ENCODE measurements around the gene WDFY3. TPM values are rescaled to one million over a fixed set of nuclear protein-coding genes. Genes with fewer than 3 reads are reported as not detected.

WDFY3 gene
- total RNA-seq, 1 donor from 2014 or later: 0.04 TPM

DNA sequence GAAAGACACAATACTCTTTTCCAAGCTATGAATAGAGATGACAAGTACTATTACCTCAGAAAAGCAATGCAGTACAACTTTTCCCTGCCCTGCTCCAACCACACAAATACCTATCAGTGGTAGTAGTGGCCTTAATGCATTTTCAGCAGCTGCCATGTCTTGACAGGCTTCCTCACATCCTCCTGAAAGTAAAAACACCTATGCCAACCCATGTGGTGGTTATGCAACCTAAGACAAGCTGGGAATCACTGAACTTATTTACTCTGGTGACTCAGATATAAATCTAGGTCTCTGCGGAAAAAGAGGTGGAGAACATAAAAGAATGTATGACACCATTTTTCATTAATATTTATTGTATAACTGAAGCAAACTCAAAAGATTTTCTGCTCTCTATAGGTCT, 14.5 kb downstream of the WDFY3 start:
- ChIA-PET CTCF (no interaction called here), POLR2A (no interaction called here)
- no peaks in the 10 kb centered on the region for H3K4me1 Mint-ChIP-seq
- H3K27me3 Mint-ChIP-seq: no peaks in the 10 kb centered on the region
- intact Hi-C loops (cut with micrococcal nuclease): no loop called here
- no peak for ATAC-seq (ENCODE audit: low read depth)
- H3K4me3 Mint-ChIP-seq: no peak overlapping the region
- no peaks in the 10 kb centered on the region for H3K9me3 Mint-ChIP-seq
- TF ChIP-seq, protein P1, sequence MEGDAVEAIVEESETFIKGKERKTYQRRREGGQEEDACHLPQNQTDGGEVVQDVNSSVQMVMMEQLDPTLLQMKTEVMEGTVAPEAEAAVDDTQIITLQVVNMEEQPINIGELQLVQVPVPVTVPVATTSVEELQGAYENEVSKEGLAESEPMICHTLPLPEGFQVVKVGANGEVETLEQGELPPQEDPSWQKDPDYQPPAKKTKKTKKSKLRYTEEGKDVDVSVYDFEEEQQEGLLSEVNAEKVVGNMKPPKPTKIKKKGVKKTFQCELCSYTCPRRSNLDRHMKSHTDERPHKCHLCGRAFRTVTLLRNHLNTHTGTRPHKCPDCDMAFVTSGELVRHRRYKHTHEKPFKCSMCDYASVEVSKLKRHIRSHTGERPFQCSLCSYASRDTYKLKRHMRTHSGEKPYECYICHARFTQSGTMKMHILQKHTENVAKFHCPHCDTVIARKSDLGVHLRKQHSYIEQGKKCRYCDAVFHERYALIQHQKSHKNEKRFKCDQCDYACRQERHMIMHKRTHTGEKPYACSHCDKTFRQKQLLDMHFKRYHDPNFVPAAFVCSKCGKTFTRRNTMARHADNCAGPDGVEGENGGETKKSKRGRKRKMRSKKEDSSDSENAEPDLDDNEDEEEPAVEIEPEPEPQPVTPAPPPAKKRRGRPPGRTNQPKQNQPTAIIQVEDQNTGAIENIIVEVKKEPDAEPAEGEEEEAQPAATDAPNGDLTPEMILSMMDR (IDR thresholded peaks at IDR 0.05): no peak
- no peaks in the 10 kb centered on the region for H3K36me3 Mint-ChIP-seq (ENCODE audit: low read depth)
- no peak overlapping the region for H3K27ac Mint-ChIP-seq
- DNase-seq: no peak

DNA sequence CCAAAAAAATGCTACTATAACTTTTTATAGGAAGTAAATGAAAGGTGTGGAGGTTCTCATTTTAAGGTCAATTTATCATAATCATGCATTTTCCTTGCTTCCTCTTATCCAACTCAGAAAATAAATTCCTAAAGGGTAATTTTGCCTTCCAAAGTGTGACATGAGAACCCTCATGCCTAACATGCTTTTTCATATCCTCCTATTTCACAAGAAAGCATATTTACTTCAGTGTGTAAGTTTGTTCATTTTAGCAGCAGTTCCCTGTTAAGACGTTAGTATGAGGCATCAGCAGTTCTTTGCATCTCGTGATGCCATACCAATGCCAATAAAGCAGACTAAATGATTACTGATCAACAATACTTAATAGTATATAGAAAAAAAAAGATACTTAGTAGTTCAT, 18.4 kb downstream of the WDFY3 start:
- Mint-ChIP-seq H3K4me1 (no peaks in the 10 kb centered on the region), H3K36me3 (ENCODE audit: low read depth) (no peaks in the 10 kb centered on the region), H3K27me3 (no peaks in the 10 kb centered on the region), H3K27ac (no peak overlapping the region), H3K4me3 (no peak overlapping the region), H3K9me3 (no peaks in the 10 kb centered on the region)
- ATAC-seq (ENCODE audit: low read depth) (no peak), DNase-seq (no peak)
- intact Hi-C loops (cut with micrococcal nuclease): no loop called here
- POLR2A ChIA-PET: no interaction called here
- TF ChIP-seq, protein P1 (IDR thresholded peaks at IDR 0.05): no peak
- CTCF ChIA-PET: no interaction called here

DNA sequence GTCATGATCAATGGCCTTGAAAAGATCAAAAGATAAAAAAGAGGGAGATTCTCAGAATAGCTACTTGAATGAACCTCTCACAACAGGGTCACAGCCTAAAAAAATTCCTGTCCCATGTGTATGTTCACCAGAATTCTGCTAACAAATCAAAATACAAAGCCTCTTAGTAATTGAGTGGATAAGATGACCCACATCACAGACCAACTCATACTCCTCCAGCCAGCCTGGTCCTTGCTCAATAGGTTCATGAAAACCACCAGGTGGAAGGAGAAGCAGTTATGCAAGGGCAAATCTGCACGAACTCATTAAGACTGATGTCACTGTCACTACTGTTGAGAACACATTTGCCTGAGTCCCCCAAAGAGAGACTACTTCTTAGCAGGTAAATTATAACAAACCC, 21.5 kb downstream of the WDFY3 start:
- Mint-ChIP-seq H3K27ac (no peak overlapping the region), H3K9me3 (peaks cover 6% of the 10 kb centered on the region), H3K36me3 (ENCODE audit: low read depth) (no peaks in the 10 kb centered on the region), H3K4me3 (no peak overlapping the region), H3K27me3 (no peaks in the 10 kb centered on the region), H3K4me1 (no peaks in the 10 kb centered on the region)
- DNase-seq: no peak
- ATAC-seq (ENCODE audit: low read depth): no peak
- CTCF ChIA-PET: no interaction called here
- POLR2A ChIA-PET: no interaction called here
- TF ChIP-seq, protein P1 (IDR thresholded peaks at IDR 0.05): no peak
- intact Hi-C loops (cut with micrococcal nuclease): no loop called here

DNA sequence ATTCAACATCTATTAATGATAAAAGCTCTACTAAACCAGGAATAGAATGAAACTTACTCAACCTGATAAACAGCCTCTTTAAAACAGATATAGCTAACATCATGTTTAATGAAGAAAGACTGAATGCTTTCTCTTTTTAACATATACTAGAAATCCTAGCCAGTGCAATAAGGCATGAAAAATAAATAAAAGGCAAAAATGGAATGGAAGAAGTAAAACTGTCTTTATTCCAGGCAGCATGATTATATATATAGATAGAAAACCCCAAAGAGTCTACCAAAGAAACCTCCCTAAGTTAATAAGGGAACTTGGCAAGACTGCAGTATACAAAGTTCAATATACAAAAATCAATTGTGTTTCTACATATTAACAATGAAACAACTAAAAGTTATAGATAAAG, 25.5 kb downstream of the WDFY3 start:
- Mint-ChIP-seq H3K4me1 (no peaks in the 10 kb centered on the region), H3K36me3 (ENCODE audit: low read depth) (no peaks in the 10 kb centered on the region), H3K9me3 (peaks cover 7% of the 10 kb centered on the region), H3K27ac (no peak overlapping the region), H3K27me3 (no peaks in the 10 kb centered on the region), H3K4me3 (no peak overlapping the region)
- ATAC-seq (ENCODE audit: low read depth) (no peak), DNase-seq (no peak)
- TF ChIP-seq, protein P1 (IDR thresholded peaks at IDR 0.05): no peak
- ChIA-PET CTCF (no interaction called here), POLR2A (no interaction called here)
- intact Hi-C loops (cut with micrococcal nuclease): no loop called here

DNA sequence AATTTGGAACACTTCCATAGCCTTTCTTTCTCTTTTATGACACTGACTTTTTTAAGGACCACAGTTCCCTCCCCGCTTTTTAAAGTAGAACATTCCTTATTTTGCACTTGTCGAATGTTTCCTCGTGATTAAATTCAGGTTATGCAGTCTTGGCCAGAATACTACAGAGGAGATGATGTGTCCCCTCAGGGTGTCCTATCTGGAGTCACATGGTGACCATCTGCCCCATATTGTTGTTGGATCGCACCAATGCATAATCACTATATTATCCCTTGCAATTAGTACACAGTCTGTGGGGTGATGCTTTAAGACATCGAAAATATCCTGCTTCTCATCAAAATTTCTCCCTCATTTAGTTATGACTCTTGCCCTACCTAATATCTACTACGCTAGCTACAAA, 27.4 kb downstream of the WDFY3 start:
- Mint-ChIP-seq H3K27me3 (no peaks in the 10 kb centered on the region), H3K27ac (no peak overlapping the region), H3K9me3 (peaks cover 7% of the 10 kb centered on the region), H3K4me1 (no peaks in the 10 kb centered on the region), H3K4me3 (no peak overlapping the region), H3K36me3 (ENCODE audit: low read depth) (no peaks in the 10 kb centered on the region)
- intact Hi-C loops (cut with micrococcal nuclease): no loop called here
- ChIA-PET CTCF (no interaction called here), POLR2A (no interaction called here)
- TF ChIP-seq, protein P1 (IDR thresholded peaks at IDR 0.05): no peak
- ATAC-seq (ENCODE audit: low read depth): no peak
- no peak for DNase-seq
